GM18868 (cell line): ENCODE data around the gene COLEC11.

Experiments
- ATAC-seq: cut with Tn5 transposase; IDR thresholded peaks from one replicate; pipeline ENCODE4 v1.9.1; 2021; ENCODE audit warnings: mild to moderate bottlenecking, moderate library complexity; ENCODE audit not compliant: unreplicated experiment

The COLEC11 gene

DNA sequence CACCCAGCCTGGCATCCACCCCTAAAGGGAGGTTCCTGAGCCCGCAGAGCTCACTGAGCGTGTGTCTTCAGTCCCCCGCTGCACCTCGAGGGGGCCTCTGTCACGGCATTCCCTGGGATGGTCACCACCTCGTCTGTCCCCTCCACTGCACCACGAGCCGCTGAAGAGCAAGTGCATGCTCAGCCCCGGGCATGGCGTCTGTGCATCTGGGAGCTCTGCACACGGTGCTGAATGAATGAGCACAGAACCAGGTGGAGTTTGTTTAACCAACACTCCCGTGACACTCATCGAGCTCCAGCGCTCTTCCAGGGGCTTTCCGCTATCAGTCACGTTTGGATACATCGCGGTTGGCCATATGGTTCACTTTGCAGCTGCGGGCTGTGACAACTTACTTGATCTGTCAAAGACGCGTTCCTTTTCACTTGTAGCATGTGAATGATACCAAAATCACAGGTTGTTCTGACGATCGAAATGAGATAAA is 72.3 kb downstream of the COLEC11 start:
- no peak for ATAC-seq

DNA sequence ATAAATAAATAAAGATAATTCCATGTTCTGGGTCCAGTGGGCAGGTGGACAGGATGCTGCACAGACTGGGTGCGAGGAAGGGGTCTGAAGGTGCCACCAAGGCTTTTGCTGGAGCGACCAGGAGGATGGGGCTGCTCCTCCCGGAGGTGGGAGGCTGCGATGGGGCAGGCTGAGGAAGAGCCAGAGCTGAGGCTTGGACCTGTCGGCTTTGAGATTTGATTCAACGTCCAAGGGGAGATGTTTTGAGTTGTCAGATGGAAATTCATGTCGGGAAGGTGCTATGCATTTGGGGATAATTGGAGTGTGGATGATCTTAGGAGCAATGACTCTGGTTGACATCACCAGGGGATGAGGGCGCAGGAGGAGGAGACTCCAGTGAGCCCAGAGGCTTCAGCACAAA is 74.7 kb downstream of the COLEC11 start:
- no peak for ATAC-seq

GRCh38 chr2:3670376-3670775 is 75.5 kb downstream of the COLEC11 start:
- no peak for ATAC-seq

- no peak for ATAC-seq
These were observed 76.0 kb downstream of the COLEC11 start for GRCh38 chr2:3670941-3671340.

- ATAC-seq = no peak
These were observed 78.2 kb downstream of the COLEC11 start for GRCh38 chr2:3672861-3673678.

DNA sequence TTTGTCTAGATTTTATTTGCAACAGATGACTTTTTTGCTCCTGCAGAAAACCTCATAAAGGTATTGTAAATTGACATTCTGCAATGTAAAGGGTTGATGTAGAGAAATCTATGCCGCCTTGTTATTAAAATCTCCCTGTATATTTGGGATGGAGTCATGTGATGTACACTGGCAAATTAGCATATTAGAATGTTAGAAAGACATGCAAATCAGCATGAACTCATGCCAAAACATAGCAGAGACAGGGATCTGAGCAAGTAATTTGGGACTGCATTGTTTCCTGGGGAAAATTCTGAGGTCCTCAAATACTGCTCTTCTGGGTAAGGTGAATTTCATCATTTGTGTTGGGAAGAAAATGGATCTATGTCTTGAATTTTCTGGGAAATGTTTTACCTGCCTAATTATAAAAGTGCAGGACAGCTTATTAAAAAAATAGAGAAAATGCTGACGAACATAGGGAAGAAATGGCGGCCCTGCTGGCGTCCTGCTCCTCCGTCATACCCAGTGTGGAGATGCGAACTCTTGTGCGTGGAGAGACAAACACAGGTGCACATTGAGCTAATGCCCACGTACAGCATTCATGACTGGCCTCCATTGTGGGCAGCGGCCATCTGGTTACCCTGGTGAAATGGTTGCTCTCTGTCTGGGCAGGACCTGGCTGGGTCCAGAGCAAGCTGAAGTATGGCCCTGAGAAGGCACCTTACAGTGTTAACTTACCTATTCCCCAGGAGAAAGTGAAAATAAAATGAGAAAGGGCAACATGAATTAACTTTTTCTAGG is 79.3 kb downstream of the COLEC11 start:
- no peak for ATAC-seq

GRCh38 chr2:3675687-3676086 is 80.8 kb downstream of the COLEC11 start:
- no peak for ATAC-seq

DNA sequence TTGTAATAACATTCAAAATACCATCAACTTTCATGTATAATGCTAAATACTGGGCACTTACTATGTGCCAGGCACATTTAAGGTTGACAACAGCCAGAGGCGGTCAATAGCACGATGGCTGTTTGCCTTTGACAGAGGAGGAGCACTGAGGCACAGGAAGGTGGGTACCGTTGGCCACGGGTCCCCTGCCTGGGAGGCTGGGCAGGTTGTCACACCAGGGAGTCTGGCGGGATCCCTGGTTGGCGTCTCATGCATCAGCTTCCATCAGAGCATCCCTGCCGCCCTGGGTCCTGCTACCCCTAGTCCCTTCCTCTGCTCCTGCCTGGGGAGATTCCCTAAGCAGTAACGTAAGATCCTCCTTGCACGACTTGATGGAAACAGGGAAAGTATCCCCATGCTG is 82.5 kb downstream of the COLEC11 start:
- no peak for ATAC-seq

DNA sequence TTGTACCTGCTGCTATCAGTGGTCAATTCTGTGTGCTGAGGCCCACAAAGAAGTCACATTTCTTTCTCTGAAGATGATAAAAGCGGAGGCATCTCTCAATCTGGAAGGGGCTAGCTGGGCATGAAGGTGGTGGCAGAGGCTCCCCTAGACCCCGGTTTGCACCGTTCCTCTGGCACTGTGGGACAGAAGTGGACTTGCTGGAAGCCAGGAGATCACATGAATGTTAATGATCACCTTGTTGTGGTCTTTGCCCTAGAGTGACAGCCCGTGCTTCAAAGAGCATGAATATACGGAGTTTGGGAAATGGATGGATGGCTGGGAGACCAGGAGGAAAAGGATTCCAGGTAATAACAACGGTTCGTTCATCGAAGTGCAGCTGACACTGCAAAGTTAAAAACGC is 83.3 kb downstream of the COLEC11 start:
- no peak for ATAC-seq

DNA sequence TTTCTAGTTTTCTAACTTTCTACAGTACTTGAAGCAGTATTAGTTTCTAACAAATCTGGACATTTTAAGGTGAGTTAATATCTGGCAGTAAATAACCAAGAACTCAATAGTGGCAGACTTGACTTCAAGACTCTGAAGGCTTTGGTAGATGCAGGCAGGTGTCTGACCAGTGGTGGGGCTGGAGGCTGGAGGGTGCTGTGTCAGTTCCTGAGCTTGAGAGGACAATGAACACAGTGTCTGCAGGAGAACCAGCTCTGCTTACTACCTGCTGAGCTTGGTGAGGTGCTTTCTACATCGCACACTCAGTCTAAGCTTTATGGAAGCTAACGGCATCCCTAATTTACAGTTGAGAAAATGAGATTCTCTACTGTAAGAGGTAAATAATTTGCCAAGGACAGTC is 84.3 kb downstream of the COLEC11 start:
- ATAC-seq = no peak

DNA sequence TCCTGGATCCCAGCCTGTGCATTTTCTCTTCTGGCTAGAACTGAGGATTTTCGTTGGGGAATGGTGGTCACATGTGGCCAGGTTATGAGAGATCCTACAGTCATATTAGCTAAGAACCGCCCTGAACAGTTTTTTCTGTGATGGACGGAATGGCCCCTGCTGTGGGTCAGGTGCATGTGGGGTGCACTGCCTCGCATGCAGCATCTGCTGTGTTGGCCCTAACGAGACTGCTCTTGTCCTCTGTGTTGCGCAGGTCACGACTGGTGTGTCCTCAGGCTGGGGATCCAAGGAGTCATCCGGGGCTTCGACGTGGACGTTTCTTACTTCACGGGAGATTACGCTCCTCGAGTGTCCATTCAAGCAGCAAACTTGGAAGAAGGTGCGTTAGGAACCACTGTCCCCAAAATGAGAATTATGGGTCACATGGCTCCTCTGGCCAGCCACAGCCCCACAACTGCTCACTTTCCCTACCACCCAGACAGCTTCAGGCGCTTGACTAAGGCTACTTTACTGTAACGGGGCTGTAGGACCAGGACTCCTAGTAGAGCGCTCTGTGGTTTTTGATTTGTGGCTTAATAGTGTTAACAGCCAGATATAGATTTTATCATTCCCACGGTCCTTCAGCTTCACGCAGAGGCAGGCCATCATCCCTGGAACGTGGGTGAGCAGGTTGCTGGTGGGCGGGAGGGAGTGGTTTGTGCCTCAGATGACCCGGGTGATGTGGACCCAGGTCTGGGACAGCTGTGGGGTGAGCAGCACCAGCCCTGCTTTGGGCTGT is 84.9 kb downstream of the COLEC11 start:
- ATAC-seq = no peak

DNA sequence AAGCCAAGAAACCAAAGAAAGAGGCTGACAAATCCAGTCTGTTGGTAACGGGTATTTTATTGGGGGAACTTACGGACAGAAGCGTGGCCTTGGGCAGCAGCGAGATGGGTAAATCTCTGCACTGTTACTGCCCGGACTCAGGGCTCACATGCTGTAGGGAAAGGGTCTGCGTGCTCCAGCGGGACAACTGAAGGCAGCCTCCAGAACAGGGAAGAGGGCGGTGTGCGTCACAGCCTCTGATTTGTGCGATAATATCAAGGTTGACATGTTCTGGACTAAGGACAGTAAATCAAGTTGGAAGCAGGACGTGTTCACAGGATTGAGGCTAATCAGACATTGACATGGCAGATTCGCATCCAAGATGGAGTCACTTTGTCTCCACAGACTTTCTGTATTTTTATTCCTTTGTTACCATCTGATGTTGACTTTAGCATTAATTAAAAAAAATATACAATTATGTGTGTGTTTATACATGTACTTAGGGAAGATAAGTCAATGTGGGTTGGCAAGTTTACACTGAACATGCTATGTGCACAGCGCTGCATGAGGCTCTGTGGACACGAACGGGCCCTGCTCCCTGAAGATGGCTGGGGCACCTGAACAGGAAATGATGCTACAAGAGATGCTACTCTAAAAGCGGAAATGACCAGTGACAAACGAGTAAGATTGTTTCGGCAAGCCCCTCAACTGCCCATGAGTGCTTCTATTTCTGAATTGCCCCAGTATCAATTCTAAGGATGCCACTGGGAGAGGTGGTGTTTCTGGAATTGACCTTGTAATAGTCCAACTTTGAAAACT is 85.8 kb downstream of the COLEC11 start:
- no peak for ATAC-seq

DNA sequence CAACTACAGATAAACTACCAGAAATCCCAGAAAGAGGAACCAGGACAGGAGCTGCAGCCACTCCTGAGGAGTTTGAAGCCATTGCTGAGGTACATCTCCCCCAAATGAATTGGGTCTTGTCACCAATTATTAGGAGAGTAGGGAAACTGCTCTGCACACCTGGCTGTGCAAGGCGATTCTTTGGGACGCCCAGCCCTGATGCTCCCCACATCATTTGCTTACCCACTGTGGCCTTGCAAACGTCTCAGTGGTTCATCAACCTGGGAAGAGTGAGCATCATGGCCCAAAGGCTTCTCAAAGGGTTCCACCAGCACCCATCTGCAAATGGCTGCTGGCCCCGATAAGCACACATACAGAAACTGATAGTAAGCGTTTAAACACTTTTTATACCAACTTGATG is 86.7 kb downstream of the COLEC11 start:
- no peak for ATAC-seq

DNA sequence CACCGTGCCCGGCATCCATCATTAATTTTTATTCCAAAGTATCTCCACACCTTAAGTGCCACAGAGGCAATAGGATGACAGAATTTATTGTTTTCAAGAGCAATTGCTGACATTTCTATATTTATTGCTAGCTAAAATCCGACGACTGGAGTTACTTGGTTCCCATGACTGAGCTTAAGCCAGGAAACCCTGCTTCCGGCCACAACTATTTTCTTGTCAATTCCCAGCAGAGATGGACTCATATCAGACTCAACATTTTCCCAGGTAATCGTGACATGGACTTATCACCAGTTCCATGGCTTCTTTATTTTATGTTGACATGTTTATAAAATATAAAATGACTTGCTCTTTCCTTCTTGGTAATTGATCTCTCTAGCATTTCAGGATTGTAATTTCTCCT is 87.9 kb downstream of the COLEC11 start:
- ATAC-seq = no peak

DNA sequence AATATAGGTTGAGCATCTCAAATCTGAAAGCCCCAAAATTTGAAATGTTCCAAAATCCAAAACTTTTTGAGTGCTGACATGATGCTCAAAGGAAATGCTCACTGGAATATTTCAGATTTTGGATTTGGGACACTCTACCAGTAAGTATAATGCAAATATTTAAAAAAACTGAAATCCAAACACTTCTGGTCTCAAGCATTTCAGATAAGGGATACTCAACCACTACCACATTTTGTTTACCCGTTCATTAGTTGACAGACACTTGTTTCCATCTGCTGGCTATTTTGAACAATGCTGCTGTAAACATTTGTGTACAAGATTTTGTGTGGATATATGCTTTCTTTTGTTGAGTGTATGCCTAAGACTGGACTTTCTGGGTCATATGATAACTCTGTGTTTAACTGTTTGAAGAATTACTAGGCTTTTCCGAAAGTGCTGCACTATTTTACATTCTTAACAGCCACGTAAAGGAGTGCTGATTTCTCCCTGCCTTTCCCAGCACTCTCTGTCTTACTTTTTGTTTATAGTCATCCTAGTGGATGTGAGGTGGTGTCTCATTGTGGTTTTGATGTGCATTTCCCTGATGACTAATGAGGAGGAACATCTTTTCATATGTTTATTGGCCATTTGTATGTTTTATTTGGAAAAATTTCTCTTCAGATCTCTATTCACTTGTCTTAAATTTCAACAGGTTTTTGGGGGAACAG is 89.0 kb downstream of the COLEC11 start:
- no peak for ATAC-seq

DNA sequence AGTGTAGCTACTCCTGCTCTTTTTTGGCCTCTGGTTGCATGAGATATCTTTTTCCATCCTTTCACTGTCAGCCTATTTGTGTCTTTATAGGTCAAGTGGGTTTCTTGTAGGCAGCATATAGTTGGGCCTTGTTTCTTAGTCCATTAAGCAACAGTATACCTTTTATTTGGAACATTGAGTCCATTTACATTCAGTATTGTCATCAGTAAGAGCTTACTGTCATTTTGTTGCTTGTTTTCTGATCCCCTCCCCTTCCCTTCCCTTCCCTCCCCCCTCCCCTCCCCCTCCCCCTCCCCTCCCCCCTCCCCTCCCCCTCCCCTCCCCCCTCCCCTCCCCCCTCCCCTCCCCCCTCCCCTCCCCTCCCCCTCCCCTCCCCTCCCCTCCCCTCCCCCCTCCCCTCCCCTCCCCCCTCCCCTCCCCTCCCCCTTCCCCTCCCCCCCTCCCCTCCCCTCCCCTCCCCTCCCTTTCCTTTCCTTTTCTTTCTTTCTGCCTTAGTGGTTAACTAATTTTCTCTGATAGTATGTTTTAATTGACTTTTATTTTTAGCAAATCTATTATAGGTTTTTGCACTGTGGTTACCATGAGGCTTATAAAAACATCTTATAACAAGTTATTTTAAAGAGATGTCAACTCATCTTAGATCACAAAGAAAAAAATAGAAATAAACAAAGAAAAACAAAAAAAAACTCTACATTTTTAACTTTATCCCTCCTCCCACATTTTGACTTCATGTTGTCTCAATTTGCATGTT is 95.3 kb downstream of the COLEC11 start:
- ATAC-seq = no peak

- no peak for ATAC-seq
These were observed 97.5 kb downstream of the COLEC11 start for GRCh38 chr2:3692375-3692774.
